GM12801 (cell line): Measurements from ENCODE around the gene ZNF678.

Experiments used
- CTCF ChIP-seq: IDR thresholded peaks from one replicate; pipeline ENCODE4 v1.5.1; 2011; ENCODE audit warnings: control low read depth; ENCODE audit not compliant: insufficient read length; ENCODE audit errors: extremely low read depth

The ZNF678 gene

GRCh38 chr1:227666286-227666685 is 102.9 kb downstream of the ZNF678 start:
- no peak for TF ChIP-seq CTCF

DNA sequence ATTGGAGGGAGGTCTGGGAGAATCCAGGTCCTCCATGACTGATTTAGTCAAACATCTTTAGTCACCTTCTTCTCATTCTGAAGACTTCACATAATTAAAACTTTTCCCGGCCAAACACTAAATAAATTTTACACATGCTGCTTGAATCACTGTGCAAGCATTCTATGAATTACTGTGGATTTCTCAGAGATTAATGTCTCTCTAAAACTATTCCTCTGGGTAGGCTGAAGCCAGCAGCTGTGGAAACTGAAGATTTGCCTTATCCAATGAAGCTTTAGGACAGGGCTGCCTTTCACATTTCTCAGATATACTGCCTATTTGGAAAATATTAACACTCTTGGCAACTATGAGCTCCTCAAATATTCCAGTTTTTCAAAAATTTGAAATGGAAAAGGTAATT is 110.1 kb downstream of the ZNF678 start:
- TF ChIP-seq CTCF, result no peak

DNA sequence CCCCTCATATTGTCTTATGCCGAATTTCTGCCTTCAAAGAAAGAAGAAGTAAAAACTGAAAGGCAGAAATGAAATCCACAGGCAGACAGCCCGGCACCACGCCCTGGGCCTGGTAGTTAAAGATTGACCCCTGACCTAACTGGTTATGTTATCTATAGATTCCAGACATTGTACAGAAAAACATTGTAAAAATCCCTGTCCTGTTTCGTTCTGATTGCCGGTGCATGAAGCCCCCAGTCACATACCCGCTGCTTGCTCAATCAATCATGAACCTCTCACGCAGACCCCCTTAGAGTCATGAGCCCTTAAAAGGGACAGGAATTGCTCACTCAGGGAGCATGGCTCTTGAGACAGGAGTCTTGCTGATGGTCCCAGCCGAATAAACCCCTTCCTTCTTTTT is 122.5 kb downstream of the ZNF678 start:
- no peak for TF ChIP-seq CTCF

GRCh38 chr1:227697321-227697864 is 134.0 kb downstream of the ZNF678 start:
- no peak for TF ChIP-seq CTCF

- no peak for TF ChIP-seq CTCF
Observed at GRCh38 chr1:227707846-227708245, 144.5 kb downstream of the ZNF678 start.

DNA sequence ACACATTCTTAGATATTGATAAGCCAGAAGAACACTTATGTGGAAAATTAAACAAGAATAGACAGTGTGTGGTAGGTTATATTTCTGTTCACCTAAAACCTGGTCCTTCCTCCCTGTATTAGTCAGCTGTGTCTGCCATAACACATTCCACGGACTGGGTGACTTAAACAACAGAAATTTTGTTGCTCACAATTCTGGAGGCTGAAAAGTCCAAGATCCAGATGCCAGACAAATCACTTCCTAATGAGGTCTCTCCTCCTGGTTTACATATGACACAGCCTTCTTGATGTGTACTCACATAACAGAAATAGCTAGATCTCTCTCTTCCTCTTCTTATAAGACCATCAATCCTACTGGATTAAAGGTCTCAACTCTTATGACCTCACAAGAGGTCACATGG is 146.1 kb downstream of the ZNF678 start:
- TF ChIP-seq CTCF, result no peak

GRCh38 chr1:227712648-227713047 is 149.3 kb downstream of the ZNF678 start:
- no peak for TF ChIP-seq CTCF

- TF ChIP-seq CTCF, result no peak
Observed at GRCh38 chr1:227718932-227719331, 155.6 kb downstream of the ZNF678 start.
